SHP77 treated with DMSO at 0.1 percent for 48 hours (cell line): Measurements from ENCODE around the gene SLC25A22.

ENCODE experiments used
- DNase-seq: peaks from one replicate; lab custom pipeline; 2025; lab: John Stamatoyannopoulos, UW

SLC25A22 gene

GRCh38 chr11:746289-747157, 51.6 kb downstream of the SLC25A22 start:
- DNase-seq = no peak

GRCh38 chr11:745428-745827, 52.7 kb downstream of the SLC25A22 start:
- DNase-seq = no peak

GRCh38 chr11:742571-743201, 55.4 kb downstream of the SLC25A22 start:
- no peak for DNase-seq

DNA sequence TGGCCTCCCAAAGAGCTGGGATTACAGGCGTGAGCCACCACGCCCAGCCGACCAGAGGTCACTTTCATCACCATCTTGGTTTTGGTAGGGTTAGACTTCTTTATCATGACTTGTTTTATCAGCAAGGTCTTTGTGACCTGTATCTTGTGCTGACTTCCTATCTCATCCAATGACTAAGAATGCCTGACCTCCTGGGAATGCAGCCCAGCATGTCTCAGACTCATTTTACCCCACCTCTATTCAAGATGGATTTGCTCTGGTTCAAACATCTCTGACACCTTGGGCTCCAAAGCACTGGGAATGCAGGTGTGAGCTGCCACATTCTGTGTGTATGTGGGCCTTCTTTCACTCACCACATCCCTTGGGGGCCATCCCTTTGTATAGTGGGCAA, 55.9 kb downstream of the SLC25A22 start:
- no peak for DNase-seq
